Fibroblast of lung (primary cell): ENCODE measurements around the gene COL11A2. TPM values are rescaled to one million over a fixed set of nuclear protein-coding genes. Genes with fewer than 3 reads are reported as not detected.
"Not testable (repeated sequence)": the region's sequence is repeated elsewhere in the genome, so short reads cannot be mapped to it uniquely, and the experiment has no call there.

Experiments used
- DNase-seq, 2 donors: peaks; one replicate each; pipeline versions ENCODE4 v3.0.0 to v3.0.0-alpha.2; 2010; ENCODE audit warnings: low read depth in 2 of 2
- H2AFZ ChIP-seq: 2 replicates; pipeline ENCODE4 v1.5.1; 2012; ENCODE audit warnings: low read length, control low read depth, inconsistent platforms
- H3K27ac ChIP-seq: 2 replicates; pipeline ENCODE4 v1.5.1; 2011; ENCODE audit warnings: low read length, control low read depth; ENCODE audit not compliant: insufficient read depth
- H3K27me3 ChIP-seq: 2 replicates; pipeline ENCODE4 v1.5.1; 2011; ENCODE audit warnings: mild to moderate bottlenecking, low read length; ENCODE audit not compliant: control insufficient read depth, insufficient read depth
- H3K36me3 ChIP-seq: 2 replicates; pipeline ENCODE4 v1.5.1; 2011; ENCODE audit warnings: low read length; ENCODE audit not compliant: control insufficient read depth, insufficient read depth
- H3K4me1 ChIP-seq: 2 replicates; pipeline ENCODE4 v1.5.1; 2011; ENCODE audit warnings: low read length; ENCODE audit not compliant: control insufficient read depth, insufficient read depth; ENCODE audit errors: extremely low read depth
- H3K4me2 ChIP-seq: 2 replicates; pipeline ENCODE4 v1.5.1; 2011; ENCODE audit warnings: low read length, control low read depth; ENCODE audit not compliant: insufficient read depth; ENCODE audit errors: extremely low read depth
- H3K4me3 ChIP-seq, 4 experiments: fragments of 200-600 bp in 1 of 4; sonication (generic) in 1 of 4; replicated peaks in 1 of 4; 2 replicates each; pipeline ENCODE4 v1.5.1; 2011 to 2016; ENCODE audit warnings: low read length in 4 of 4, low read depth in 3 of 4, mild to moderate bottlenecking in 3 of 4, control low read depth in 2 of 4, inconsistent platforms in 1 of 4, mixed read lengths in 1 of 4; ENCODE audit not compliant: insufficient read depth in 1 of 4; ENCODE audit errors: control extremely low read depth in 1 of 4
- H3K79me2 ChIP-seq: 2 replicates; pipeline ENCODE4 v1.5.1; 2012; ENCODE audit warnings: mild to moderate bottlenecking, low read length, inconsistent platforms; ENCODE audit not compliant: control insufficient read depth, insufficient read depth
- H3K9ac ChIP-seq: 2 replicates; pipeline ENCODE4 v1.5.1; 2011; ENCODE audit warnings: mild to moderate bottlenecking, low read length, control low read depth; ENCODE audit not compliant: insufficient read depth
- H3K9me3 ChIP-seq: 2 replicates; pipeline ENCODE4 v1.5.1; 2012; ENCODE audit warnings: low read depth, low read length; ENCODE audit not compliant: control insufficient read depth, insufficient read depth
- H4K20me1 ChIP-seq: 2 replicates; pipeline ENCODE4 v1.5.1; 2011; ENCODE audit warnings: low read length; ENCODE audit not compliant: control insufficient read depth, insufficient read depth; ENCODE audit errors: extremely low read depth
- EZH2 ChIP-seq: IDR thresholded peaks from 2 replicates; pipeline ENCODE4 v1.5.1; 2012; ENCODE audit warnings: low read length, control low read depth, mild to moderate bottlenecking; ENCODE audit errors: missing control alignments
- polyA plus RNA-seq, 2 donors: library from polyadenylated mRNA; depleted of rRNA in 1 of 2; stranded (reverse) in 1 of 2; unstranded in 1 of 2; fragments of >200 nt; gene quantifications; 2 replicates each; pipeline ENCODE4 v1.2.1, GENCODE V29; 2011 to 2012; ENCODE audit warnings: missing spikeins in 1 of 2
- total RNA-seq: library from RNA; depleted of rRNA; stranded (reverse); fragments of >200 nt; gene quantifications from 2 replicates; pipeline ENCODE4 v1.2.1, GENCODE V29; 2014
- TF ChIP-seq, protein P1 (sequence below), 2 donors: IDR thresholded peaks in 1 of 2; conservative IDR thresholded peaks in 1 of 2; 1 replicate in 1 of 2; 2 replicates in 1 of 2; pipeline ENCODE4 v1.5.1; 2011 to 2012; ENCODE audit warnings: low read length in 2 of 2, control low read depth in 1 of 2, inconsistent platforms in 1 of 2, low read depth in 1 of 2, mild to moderate bottlenecking in 1 of 2

The COL11A2 gene
- total and polyA plus RNA-seq, 2 donors (not counting 1 experiment from before 2014, with no cell fraction given), result 0.17 TPM

DNA sequence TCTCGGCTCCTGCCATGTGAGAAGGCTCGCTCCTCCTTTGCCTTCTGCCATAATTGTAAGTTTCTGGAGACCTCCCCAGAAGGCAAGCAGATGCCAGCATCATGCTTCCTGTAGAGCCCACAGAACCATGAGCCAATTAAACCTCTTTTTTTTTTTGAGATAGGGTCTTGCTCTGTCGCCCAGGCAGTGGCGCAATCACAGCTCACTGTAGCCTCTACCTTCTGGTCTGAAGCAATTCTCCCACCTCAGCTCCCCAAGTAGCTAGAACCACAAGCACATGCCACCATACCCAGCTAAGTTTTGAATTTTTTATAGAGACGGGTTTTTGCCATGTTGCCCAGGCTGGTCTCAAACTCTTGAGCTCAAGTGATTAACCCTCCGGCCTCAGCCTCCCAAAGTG, 44.6 kb upstream of the COL11A2 start:
- no peak overlapping the region for H2AFZ ChIP-seq
- no peaks in the 10 kb centered on the region for H3K36me3 ChIP-seq
- no peaks in the 10 kb centered on the region for H3K4me1 ChIP-seq
- H3K27ac ChIP-seq, result no peak overlapping the region
- no peak overlapping the region for H3K9ac ChIP-seq
- no peaks in the 10 kb centered on the region for H3K9me3 ChIP-seq
- DNase-seq, result no peak
- no peaks in the 10 kb centered on the region for H4K20me1 ChIP-seq
- H3K4me2 ChIP-seq, result no peak overlapping the region
- no peaks in the 10 kb centered on the region for H3K79me2 ChIP-seq
- no peak overlapping the region for H3K4me3 ChIP-seq
- peaks cover 21% of the 10 kb centered on the region for H3K27me3 ChIP-seq
- TF ChIP-seq, protein P1, sequence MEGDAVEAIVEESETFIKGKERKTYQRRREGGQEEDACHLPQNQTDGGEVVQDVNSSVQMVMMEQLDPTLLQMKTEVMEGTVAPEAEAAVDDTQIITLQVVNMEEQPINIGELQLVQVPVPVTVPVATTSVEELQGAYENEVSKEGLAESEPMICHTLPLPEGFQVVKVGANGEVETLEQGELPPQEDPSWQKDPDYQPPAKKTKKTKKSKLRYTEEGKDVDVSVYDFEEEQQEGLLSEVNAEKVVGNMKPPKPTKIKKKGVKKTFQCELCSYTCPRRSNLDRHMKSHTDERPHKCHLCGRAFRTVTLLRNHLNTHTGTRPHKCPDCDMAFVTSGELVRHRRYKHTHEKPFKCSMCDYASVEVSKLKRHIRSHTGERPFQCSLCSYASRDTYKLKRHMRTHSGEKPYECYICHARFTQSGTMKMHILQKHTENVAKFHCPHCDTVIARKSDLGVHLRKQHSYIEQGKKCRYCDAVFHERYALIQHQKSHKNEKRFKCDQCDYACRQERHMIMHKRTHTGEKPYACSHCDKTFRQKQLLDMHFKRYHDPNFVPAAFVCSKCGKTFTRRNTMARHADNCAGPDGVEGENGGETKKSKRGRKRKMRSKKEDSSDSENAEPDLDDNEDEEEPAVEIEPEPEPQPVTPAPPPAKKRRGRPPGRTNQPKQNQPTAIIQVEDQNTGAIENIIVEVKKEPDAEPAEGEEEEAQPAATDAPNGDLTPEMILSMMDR (conservative IDR thresholded peaks at IDR 0.05 in 1 of 2, IDR thresholded peaks at IDR 0.05 in 1 of 2; ENCODE audit: low read depth in 1 of 2, low read length in 2 of 2), result no peak
- no peak for TF ChIP-seq EZH2

DNA sequence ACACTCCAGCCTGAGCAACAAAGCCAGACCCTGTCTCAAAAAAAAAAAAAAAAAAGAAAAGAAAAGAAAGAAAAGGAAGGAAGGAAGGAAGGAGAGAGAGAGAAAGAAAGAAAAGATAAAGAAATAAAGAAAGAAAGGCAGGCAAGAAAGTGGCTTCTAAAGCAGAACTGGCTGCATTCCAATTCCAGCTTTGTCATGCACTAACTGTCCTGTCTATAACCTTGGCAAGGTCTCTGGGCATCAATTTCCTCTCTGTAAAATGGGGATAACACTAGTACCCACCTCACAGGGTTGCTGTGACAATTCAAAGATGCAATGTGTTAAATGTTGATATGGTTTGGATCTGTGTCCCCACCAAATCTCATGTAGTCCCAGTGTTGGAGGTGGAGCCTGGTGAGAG, 44.1 kb upstream of the COL11A2 start:
- TF ChIP-seq, protein P1 (conservative IDR thresholded peaks at IDR 0.05 in 1 of 2, IDR thresholded peaks at IDR 0.05 in 1 of 2; ENCODE audit: low read depth in 1 of 2, low read length in 2 of 2), result no peak
- Histone ChIP-seq H4K20me1 (no peaks in the 10 kb centered on the region), H2AFZ (no peak overlapping the region)

DNA sequence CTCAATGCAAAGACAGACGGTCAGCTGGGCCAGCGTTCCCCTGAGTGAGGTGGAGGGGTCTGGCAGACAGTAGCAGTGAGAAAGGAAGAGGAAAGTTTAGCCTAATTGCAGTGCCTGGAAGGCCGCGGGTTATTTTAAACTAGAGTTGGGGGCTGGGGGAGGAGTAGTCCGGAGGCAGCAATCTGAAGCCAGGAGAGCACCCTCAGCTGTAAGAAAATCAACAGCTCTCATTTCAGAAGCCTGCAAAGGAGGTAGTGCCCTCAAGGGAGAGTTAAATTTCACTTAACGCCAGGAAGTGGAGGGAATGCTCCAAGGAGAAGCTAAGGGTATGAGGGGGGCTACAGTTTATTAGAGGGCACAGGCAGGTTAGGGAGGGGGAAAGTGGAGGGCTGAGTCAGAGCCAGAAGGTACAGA, 43.0 kb upstream of the COL11A2 start:
- H3K4me3 ChIP-seq, result no peak overlapping the region
- no peaks in the 10 kb centered on the region for H3K79me2 ChIP-seq
- no peak overlapping the region for H2AFZ ChIP-seq
- H3K9ac ChIP-seq, result no peak overlapping the region
- TF ChIP-seq EZH2, result no peak
- TF ChIP-seq, protein P1 (conservative IDR thresholded peaks at IDR 0.05 in 1 of 2, IDR thresholded peaks at IDR 0.05 in 1 of 2; ENCODE audit: low read depth in 1 of 2, low read length in 2 of 2), result no peak
- H3K27ac ChIP-seq, result no peak overlapping the region
- no peaks in the 10 kb centered on the region for H3K9me3 ChIP-seq
- H3K36me3 ChIP-seq, result no peaks in the 10 kb centered on the region
- H4K20me1 ChIP-seq, result no peaks in the 10 kb centered on the region
- H3K27me3 ChIP-seq, result peaks cover 22% of the 10 kb centered on the region
- H3K4me2 ChIP-seq, result no peak overlapping the region
- no peak for DNase-seq
- no peaks in the 10 kb centered on the region for H3K4me1 ChIP-seq

More for the DNA sequence above, 44.1 kb upstream of the COL11A2 start:
- Histone ChIP-seq H3K4me3 (no peak overlapping the region), H3K27ac (no peak overlapping the region), H3K4me2 (no peak overlapping the region), H3K9ac (no peak overlapping the region), H3K79me2 (no peaks in the 10 kb centered on the region), H3K27me3 (peaks cover 22% of the 10 kb centered on the region), H3K36me3 (no peaks in the 10 kb centered on the region), H3K4me1 (no peaks in the 10 kb centered on the region), H3K9me3 (no peaks in the 10 kb centered on the region)
- DNase-seq, result no peak

DNA sequence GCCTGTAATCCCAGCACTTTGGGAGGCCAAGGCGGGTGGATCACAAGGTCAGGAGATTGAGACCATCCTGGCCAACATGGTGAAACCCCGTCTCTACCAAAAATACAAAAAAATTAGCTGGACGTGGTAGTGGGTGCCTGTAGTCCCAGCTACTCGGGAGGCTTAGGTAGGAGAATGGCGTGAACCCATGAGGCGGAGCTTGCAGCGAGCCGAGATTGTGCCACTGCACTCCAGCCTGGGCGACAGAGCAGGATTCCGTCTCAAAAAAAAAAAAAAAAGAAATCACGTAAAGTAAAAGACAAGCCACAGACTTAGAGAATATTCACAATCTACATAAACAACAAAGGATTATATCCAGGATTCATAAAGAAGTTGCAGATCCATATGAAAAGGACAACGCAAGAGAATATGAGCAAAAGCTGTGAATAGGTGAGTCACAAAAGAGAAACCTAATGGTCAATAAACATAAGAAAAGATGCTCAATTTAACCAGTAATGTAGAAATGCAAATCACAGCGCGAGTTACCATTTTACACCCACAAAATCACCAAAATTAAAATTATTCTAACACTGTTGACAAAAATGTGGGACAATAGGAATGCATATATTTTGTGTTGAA, 34.3 kb upstream of the COL11A2 start:
- H3K4me2 ChIP-seq, H3K4me1 ChIP-seq, H3K27me3 ChIP-seq, H3K79me2 ChIP-seq, H3K36me3 ChIP-seq, H2AFZ ChIP-seq, H3K9ac ChIP-seq, H3K27ac ChIP-seq, DNase-seq, H3K9me3 ChIP-seq, H3K4me3 ChIP-seq, H4K20me1 ChIP-seq: not testable (repeated sequence)
